Measurements from ENCODE around the gene SENP3.
A peak's percentile ranks its signal among the peaks of the same experiment; 100 is the strongest.

SENP3 gene

GRCh38 chr17:7555320-7555948, 6.3 kb upstream of the SENP3 start:
- H3K4me3 ChIP-seq (replicated peaks in 1 of 2; ENCODE audit: low read depth in 2 of 2, low read length in 2 of 2): no peak overlapping the region
- TF ChIP-seq, protein P1, sequence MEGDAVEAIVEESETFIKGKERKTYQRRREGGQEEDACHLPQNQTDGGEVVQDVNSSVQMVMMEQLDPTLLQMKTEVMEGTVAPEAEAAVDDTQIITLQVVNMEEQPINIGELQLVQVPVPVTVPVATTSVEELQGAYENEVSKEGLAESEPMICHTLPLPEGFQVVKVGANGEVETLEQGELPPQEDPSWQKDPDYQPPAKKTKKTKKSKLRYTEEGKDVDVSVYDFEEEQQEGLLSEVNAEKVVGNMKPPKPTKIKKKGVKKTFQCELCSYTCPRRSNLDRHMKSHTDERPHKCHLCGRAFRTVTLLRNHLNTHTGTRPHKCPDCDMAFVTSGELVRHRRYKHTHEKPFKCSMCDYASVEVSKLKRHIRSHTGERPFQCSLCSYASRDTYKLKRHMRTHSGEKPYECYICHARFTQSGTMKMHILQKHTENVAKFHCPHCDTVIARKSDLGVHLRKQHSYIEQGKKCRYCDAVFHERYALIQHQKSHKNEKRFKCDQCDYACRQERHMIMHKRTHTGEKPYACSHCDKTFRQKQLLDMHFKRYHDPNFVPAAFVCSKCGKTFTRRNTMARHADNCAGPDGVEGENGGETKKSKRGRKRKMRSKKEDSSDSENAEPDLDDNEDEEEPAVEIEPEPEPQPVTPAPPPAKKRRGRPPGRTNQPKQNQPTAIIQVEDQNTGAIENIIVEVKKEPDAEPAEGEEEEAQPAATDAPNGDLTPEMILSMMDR (IDR thresholded peaks at IDR 0.05; ENCODE audit: low read depth, low read length): peak; percentile 5

DNA sequence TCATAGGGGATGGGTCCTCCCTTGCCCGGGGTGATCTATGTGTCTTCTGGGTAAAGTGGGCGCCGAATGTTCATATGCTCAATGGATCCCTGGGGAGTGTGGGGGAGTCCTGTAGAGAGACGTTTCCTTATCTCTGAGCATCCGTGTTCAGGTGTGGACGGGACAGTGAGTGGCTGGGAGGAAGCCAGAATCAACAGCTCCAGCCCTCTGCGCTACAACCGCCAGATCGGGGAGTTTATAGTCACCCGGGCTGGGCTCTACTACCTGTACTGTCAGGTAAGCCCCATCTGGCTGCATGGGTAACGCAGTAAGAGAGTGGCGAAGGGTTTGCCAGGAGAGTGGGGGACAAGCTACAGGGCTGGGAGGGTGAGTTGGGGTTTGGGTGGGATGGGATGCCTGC, 5.1 kb upstream of the SENP3 start:
- TF ChIP-seq, protein P1 (IDR thresholded peaks at IDR 0.05; ENCODE audit: low read depth, low read length): no peak
- H3K4me3 ChIP-seq (replicated peaks in 1 of 2; ENCODE audit: low read depth in 2 of 2, low read length in 2 of 2): no peak overlapping the region
- no peak for DNase-seq (ENCODE audit: low read depth in 2 of 2)

More at GRCh38 chr17:7555320-7555948, 6.3 kb upstream of the SENP3 start:
- DNase-seq (ENCODE audit: low read depth in 2 of 2): no peak

GRCh38 chr17:7557147-7557764, 4.5 kb upstream of the SENP3 start:
- TF ChIP-seq, protein P1 (IDR thresholded peaks at IDR 0.05; ENCODE audit: low read depth, low read length): no peak
- no peak for DNase-seq (ENCODE audit: low read depth in 2 of 2)
- H3K4me3 ChIP-seq (replicated peaks in 1 of 2; ENCODE audit: low read depth in 2 of 2, low read length in 2 of 2): no peak overlapping the region

GRCh38 chr17:7557775-7558543, 3.8 kb upstream of the SENP3 start:
- DNase-seq (ENCODE audit: low read depth in 2 of 2): peak; percentile 82 to 95
- H3K4me3 ChIP-seq (replicated peaks in 1 of 2; ENCODE audit: low read depth in 2 of 2, low read length in 2 of 2): no peak overlapping the region
- TF ChIP-seq, protein P1 (IDR thresholded peaks at IDR 0.05; ENCODE audit: low read depth, low read length): no peak

GRCh38 chr17:7558544-7559319, 3.0 kb upstream of the SENP3 start, which contains the start of gene TNFSF13:
Gene TNFSF13, plus strand, starts transcription at chr17:7558750. Its CDS starts 290 bp downstream, at chr17:7559040.
- TF ChIP-seq, protein P1 (IDR thresholded peaks at IDR 0.05; ENCODE audit: low read depth, low read length): no peak

More at GRCh38 chr17:7558544-7559319, 3.0 kb upstream of the SENP3 start, which contains the start of gene TNFSF13:
- H3K4me3 ChIP-seq (replicated peaks in 1 of 2; ENCODE audit: low read depth in 2 of 2, low read length in 2 of 2): no peak within 1 kb of the TSS
- no peak for DNase-seq (ENCODE audit: low read depth in 2 of 2)
